ENCODE measurements around the gene CHKA. TPM values are rescaled to one million over a fixed set of nuclear protein-coding genes. Genes with fewer than 3 reads are reported as not detected.

Gene CHKA
- total and polyA plus RNA-seq, 2 of the 4 experiments (the other 2 are of a cell fraction), result 4.5 to 8.4 TPM

- no peak for TF ChIP-seq CTCF (conservative IDR thresholded peaks at IDR 0.05; ENCODE audit: low read depth, low read length)
Observed at GRCh38 chr11:68017980-68018729, 103.0 kb downstream of the CHKA start (continued).

All from IMR-90 (cell line).